Stimulated activated CD4-positive, alpha-beta T cell treated with anti-CD3 and anti-CD28 coated beads, Interleukin-12 subunit alpha, Interleukin-12 subunit beta, amount 100 ng/mL, for 24 hours (primary cell): ENCODE data around the gene DCHS2.
A peak's percentile ranks its signal among the peaks of the same experiment; 100 is the strongest.

ENCODE experiments used
- DNase-seq, 2 experiments: peaks; one replicate each; pipeline ENCODE4 v3.0.0-alpha.2; 2020; ENCODE audit warnings: low read depth in 2 of 2

DCHS2 gene, protein sequence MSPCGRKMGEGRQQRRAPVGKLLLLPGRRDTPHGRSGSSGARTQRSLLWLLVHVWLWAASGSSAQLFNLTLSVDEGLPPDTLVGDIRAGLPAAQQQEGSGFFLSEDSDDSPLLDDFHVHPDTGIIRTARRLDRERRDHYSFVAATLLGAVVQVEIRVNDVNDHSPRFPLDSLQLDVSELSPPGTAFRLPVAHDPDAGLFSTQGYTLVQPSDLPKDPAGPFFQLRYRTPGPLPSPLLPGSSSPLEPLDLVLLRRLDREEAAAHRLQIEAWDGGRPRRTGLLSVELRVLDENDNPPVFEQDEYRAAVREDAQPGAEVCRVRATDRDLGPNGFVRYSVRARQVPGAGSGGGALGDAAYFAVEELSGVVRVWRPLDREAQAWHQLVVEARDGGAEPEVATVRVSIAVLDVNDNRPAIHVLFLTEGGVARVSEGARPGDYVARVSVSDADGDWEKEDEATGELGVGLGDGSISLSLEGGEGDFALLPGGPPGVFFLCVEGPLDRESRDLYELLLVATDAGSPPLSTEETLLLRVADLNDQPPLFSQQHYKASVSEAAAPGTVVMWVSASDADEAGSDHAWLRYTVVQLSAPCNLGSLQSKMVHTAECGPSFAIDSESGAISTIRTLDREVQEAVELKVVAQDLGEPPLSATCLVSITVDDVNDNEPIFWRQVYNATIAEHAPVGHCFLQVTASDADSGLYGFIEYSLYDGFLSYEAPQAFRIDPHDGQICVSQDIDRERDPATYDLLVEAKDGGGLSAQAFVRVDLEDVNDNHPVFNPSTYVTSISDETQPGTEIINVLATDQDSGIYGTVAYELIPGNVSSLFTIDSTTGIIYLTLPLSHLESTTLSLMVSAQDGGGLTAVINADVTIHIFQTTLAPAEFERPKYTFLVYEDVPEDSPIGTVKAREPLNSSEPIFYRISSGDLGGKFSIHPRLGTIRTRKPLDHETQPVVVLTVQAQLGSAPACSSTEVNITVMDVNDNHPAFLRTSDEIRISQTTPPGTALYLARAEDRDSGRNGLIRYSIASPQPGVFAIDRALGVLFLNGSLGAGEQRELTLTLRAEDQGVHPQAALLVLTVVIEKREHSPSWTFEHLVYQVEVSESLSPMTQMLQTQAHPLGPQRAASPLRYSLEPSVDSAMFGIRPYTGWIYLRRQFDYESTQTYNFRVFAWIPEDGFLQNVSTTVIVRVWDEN (N-terminal part only)

GRCh38 chr4:154491341-154492271, at the start of gene DCHS2:
Gene DCHS2 (minus strand): TSS chr4:154491799. CDS start chr4:154491355, 444 bp downstream.
- peak in 1 of 2 experiments; percentile 22 for DNase-seq

DNA sequence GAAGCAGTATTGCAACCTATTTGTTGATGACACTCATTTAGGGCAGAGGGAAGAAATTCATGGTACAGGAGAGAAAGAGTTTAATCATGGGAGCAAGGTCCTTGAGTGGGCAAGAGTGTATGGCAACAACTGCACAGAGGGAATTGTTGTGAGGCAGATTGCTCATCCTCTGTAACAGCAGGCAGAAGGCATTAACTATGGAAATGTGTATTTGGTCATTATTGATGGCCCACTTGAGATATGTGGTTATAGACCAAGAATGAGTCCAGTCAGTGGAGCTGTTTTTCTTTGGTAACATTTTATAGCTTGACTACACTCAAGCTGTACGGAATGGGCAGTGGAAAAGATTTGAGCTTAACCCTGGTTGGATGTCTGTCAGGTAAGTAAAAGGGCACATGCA, 42.7 kb upstream of the DCHS2 start:
- DNase-seq = no peak

DNA sequence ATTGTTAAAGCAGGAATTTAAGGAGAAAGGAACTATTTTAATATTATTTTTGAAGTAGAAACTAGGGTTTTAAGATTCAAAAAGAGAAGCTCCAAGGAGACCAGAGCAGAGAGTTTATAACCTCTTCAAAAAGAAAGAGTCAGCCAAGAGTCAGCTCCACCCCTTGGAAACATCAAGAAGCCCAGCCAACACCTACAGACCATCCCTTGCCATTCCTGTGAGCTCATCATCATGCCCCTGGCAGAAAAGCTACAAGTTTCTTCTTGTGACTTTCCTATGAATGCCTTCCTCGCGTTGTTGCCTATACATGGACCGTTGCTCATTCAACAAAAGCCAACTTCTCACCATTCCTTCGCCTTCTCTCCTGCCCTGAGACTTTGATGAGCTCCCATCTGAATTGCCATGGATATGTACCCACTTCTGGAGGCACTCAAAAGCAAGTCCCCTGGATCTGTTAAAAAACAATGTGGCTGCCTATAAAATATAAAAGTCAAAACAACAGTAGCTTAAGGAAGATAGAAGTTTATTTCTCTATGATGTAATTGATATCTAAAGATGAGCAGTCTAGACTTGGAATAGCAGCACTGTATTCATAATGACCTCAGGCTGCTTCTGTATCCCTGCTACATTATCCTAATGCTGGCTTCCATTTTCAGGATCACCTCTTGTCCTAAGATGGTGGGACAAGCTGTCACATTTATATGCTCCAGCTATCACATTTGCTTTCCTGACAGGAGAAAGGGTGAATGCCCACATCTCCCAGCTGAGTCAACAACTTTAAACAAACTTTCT, 38.3 kb upstream of the DCHS2 start:
- no peak for DNase-seq

- no peak for DNase-seq
Measured at GRCh38 chr4:154528869-154529268, 37.3 kb upstream of the DCHS2 start.

DNA sequence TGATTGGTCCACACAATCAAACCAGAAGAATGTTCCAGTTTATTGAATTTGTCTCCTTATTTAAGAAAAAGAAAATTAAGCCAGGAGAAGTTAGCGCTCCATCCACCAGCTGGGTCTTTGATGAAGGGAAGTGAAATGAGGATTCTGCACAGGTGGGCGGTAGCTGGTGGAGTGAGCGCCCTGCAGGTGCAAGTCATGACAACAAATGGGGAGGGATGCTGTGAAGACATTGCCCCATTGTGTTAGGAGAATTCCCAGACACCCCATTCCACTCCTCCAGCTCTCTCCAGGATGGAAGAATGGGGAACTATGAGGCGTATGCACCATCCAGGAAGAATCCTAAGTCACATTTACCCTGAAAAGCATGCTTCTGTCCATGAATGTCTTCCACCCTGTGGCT, 35.7 kb upstream of the DCHS2 start:
- no peak for DNase-seq

- no peak for DNase-seq
Measured at GRCh38 chr4:154526151-154526550, 34.6 kb upstream of the DCHS2 start.

- no peak for DNase-seq
Measured at GRCh38 chr4:154521607-154522006, 30.0 kb upstream of the DCHS2 start.

DNA sequence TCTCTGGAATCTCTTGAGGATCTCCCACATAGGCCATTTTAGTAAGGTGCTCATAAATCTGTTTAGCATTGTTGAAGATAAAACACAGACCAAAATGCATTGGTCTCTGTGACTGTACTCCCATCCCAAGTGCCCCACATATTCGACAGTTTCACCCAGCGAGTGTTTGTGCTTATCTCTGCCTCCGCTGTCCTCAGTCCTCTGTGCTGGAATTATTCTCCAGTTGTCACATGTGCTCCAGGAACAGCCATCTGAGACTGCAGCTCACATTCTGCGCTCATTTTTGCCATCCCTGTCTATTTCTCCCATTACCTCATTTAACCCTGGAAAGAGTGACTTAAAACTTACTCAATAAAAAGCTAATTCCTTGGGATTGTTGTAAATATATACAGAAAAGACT, 27.6 kb upstream of the DCHS2 start:
- DNase-seq = no peak

DNA sequence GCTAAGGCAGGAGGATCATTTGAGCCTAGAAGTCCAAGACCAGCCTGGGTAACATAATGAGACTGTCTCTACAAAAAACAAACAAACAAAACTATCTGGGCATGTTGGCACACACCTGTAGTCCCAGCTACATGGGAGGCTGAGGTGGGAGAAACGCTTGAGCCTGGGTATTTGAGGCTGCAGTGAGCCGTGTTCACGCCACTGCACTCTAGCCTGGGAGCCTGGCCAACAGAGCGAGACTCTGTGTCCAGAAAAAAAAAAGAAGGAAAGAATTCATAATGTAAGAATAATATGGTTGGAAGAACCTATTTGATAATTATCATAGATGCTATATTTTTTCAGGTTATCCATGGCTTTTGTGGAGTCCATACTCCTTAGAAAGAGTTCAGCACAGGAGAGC, 26.0 kb upstream of the DCHS2 start:
- DNase-seq = no peak

GRCh38 chr4:154516318-154517029, 24.9 kb upstream of the DCHS2 start:
- DNase-seq = no peak

DNA sequence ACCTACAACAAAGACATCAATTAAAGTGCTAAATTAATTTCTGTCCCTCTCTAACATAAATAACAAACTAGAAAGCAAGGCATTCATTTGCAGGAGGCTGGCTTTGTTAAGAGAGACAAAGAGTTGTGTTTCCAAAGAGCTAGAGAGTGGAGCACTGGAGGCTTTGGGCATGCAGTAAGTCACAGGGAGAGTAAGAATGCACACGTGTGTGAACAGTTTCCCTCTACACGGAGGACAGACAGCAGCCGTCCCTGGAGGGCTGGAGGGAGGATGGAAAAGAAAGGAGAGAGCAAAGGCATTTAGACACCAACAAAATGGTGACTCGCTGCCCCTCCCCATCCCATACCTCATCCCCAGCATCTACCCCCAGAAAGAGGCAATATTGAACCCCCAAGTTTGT, 20.4 kb upstream of the DCHS2 start:
- DNase-seq = no peak

DNA sequence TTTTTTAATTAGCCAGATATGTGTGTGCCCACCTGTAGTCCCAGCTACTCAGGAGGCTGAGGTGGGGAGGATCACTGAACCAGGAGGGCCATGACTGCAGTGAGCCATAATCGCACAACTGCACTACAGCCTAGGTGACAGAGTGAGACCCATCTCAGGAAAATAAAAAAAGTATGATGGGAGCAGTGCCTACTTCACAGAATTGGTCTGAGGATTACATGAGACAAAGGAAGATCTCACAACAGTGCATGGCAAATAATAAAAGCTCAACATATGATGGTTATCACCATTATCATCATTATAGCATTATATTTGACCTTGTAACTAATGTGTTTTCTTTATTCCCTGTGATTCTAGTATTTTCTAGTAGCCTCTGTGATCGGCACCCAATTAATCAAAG, 19.9 kb upstream of the DCHS2 start:
- DNase-seq = no peak

GRCh38 chr4:154507156-154507555, 15.6 kb upstream of the DCHS2 start:
- no peak for DNase-seq

GRCh38 chr4:154506253-154506652, 14.7 kb upstream of the DCHS2 start:
- no peak for DNase-seq

DNA sequence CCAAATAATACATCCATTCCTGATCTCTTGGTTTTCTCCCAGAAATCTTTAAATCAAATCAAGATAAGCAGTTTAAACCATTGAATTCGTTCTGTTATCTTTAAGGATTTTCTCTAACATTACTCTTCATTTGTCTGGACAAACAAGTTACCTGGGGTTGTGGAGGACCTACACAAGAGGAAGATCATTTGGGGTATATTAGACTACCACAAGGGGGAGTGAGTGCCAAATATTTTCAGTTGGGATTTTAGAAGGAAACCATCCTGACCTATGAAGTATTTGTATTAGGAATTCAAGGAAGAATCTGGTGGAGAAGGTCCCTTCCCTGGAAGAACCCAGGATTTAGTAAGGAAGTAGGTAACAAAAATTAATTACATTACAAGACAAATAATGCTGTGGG, 12.0 kb upstream of the DCHS2 start:
- no peak for DNase-seq

- no peak for DNase-seq
Measured at GRCh38 chr4:154502111-154502510, 10.5 kb upstream of the DCHS2 start.

- no peak for DNase-seq
Measured at GRCh38 chr4:154497889-154498288, 6.3 kb upstream of the DCHS2 start.

DNA sequence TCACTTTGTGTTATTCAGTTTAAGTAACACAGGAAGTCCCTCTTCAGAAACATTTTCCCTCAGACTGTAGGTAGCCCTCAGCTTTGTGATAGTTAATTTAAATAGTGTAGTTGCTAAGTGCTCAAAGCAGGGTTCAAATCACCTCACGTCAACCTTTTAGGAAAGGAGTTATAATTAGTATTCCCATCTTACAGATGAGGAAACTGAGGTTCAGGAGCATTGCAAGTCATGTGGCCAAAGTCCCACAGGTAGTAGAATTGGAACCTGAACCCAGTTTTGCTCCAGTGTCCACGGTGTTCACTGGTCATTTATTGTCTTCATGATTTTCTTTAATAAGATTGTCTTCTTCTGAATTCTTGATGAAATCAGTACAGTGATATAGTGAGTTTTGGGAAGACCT, 4.3 kb upstream of the DCHS2 start:
- no peak for DNase-seq

DNA sequence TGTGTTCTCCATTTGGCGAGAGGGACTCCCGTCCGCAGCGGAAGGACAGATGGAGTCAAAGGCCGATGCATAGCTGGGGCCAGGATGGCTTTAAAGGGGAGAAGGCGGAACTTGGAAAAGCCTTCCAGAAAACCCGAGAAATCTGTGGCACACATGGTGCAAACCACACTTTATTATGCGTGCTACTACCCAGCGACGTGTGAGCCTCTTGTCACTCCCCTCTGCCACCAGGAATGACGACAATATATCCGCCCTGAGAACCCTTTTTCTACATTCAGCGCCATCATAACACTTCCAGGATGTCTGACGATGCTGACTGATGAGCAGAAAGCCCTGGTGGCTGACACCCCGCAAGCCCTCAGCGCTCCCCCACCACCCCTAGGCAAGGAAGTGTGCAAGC, 689 bp upstream of the DCHS2 start:
- DNase-seq = no peak
